GM12878 (cell line): ENCODE data around the gene ANGEL2. TPM values are rescaled to one million over a fixed set of nuclear protein-coding genes. Genes with fewer than 3 reads are reported as not detected.

Experiments
- ATAC-seq: fragments of 200-7000 bp; cut with Tn5 transposase; 3 replicates; pipeline ENCODE4 v1.9.1; 2020; ENCODE audit warnings: mild to moderate bottlenecking, moderate library complexity
- BruUV-seq: library from RNA; stranded (reverse); fragments of 400-500 nt; replicated peaks from 2 replicates; lab custom pipeline; 2021; lab: Mats Ljungman, UMichigan
- CTCF ChIA-PET: fragments of 300-600 bp; sonication (Branson Sonifier 250); formaldehyde crosslinking; extraction: SDS; loops from one replicate; lab custom pipeline; 2021; ENCODE audit warnings: inconsistent platforms; lab: Yijun Ruan, JAX
- POLR2A ChIA-PET: fragments of 350-600 bp; formaldehyde crosslinking; extraction: SDS; loops from one replicate; lab custom pipeline; 2021; ENCODE audit warnings: inconsistent platforms; lab: Charles Lee
- RAD21 ChIA-PET: fragments of 300-600 bp; sonication (Branson Sonifier 250); formaldehyde crosslinking; loops from one replicate; lab custom pipeline; 2023; ENCODE audit warnings: antibody characterized with exemption; ENCODE audit not compliant: unreplicated experiment; lab: Charles Lee
- SMC1A ChIA-PET: fragments of 300-600 bp; sonication (Branson Sonifier 250); formaldehyde crosslinking; loops from one replicate; lab custom pipeline; 2023; ENCODE audit not compliant: unreplicated experiment, uncharacterized antibody; lab: Charles Lee
- DNase-seq: peaks from one replicate; pipeline ENCODE4 v3.0.0-alpha.2; 2011; ENCODE audit warnings: low read depth, low spot score
- FAIRE-seq: peaks from 3 replicates; lab custom pipeline; 2011; peaks lifted over from hg19 to GRCh38; lab: Jason Lieb, UNC
- H2AFZ ChIP-seq: 2 replicates; pipeline ENCODE4 v1.6.0; 2011; ENCODE audit warnings: low read depth, low read length, control low read depth; ENCODE audit not compliant: control insufficient read depth
- H3K27ac ChIP-seq: 2 replicates; pipeline ENCODE4 v1.5.1; 2011; ENCODE audit warnings: control low read depth; ENCODE audit not compliant: control insufficient read depth, insufficient read depth
- H3K27me3 ChIP-seq, 2 experiments: replicated peaks in 1 of 2; 2 replicates each; pipeline versions ENCODE4 v1.6.0 to v1.6.1; 2011; ENCODE audit warnings: low read length in 1 of 2; ENCODE audit not compliant: control insufficient read depth in 2 of 2, insufficient read depth in 2 of 2
- H3K36me3 ChIP-seq, 2 experiments: 2 replicates each; pipeline ENCODE4 v1.5.1; 2011; ENCODE audit warnings: low read length in 1 of 2; ENCODE audit not compliant: control insufficient read depth in 2 of 2, insufficient read depth in 2 of 2
- H3K4me1 ChIP-seq: 2 replicates; pipeline ENCODE4 v1.6.1; 2011; ENCODE audit warnings: mild to moderate bottlenecking, low read length, moderate library complexity, mixed read lengths; ENCODE audit not compliant: control insufficient read depth, insufficient read depth
- H3K4me2 ChIP-seq: 2 replicates; pipeline ENCODE4 v1.6.0; 2011; ENCODE audit warnings: control low read depth; ENCODE audit not compliant: control insufficient read depth, insufficient read depth
- H3K4me3 ChIP-seq: fragments of 200-600 bp; sonication (generic); 2 replicates; pipeline ENCODE4 v1.5.1; 2016
- H3K79me2 ChIP-seq: 2 replicates; pipeline ENCODE4 v1.6.0; 2011; ENCODE audit warnings: low read length; ENCODE audit not compliant: control insufficient read depth, insufficient read depth
- H3K9ac ChIP-seq: 2 replicates; pipeline ENCODE4 v1.8.0; 2011; ENCODE audit warnings: low read length, control low read depth, mixed read lengths; ENCODE audit not compliant: control insufficient read depth, insufficient read depth
- H3K9me3 ChIP-seq: replicated peaks from 3 replicates; pipeline ENCODE4 v1.5.1; 2011; ENCODE audit warnings: mild to moderate bottlenecking, low read length; ENCODE audit not compliant: control insufficient read depth, insufficient read depth
- H4K20me1 ChIP-seq: 2 replicates; pipeline ENCODE4 v1.6.0; 2011; ENCODE audit not compliant: control insufficient read depth, insufficient read depth
- EP300 ChIP-seq, 2 experiments: fragments of 150-350 bp in 1 of 2; IDR thresholded peaks; 2 replicates each; pipeline ENCODE4 v1.6.1; 2011 to 2012; ENCODE audit warnings: low read depth in 2 of 2, low read length in 2 of 2, borderline replicate concordance in 1 of 2, improper control_type of control experiment in 1 of 2, inconsistent platforms in 1 of 2; ENCODE audit not compliant: control insufficient read depth in 1 of 2
- KDM1A ChIP-seq: fragments of 200-600 bp; sonication (generic); IDR thresholded peaks from 2 replicates; pipeline ENCODE4 v1.6.1; 2016; ENCODE audit warnings: borderline replicate concordance
- SMAD1 ChIP-seq: fragments of 450-650 bp; IDR thresholded peaks from 2 replicates; pipeline ENCODE4 v1.6.1; 2018; ENCODE audit warnings: mild to moderate bottlenecking, low read depth; ENCODE audit not compliant: partially characterized antibody
- SP1 ChIP-seq: IDR thresholded peaks from one replicate; pipeline ENCODE4 v1.6.1; 2011; ENCODE audit warnings: low read depth, low read length
- TCF3 ChIP-seq: IDR thresholded peaks from 2 replicates; pipeline ENCODE4 v1.6.1; 2012; ENCODE audit warnings: low read depth, mild to moderate bottlenecking, low read length, borderline replicate concordance; ENCODE audit not compliant: insufficient read depth
- ZNF274 ChIP-seq: IDR thresholded peaks from one replicate; pipeline ENCODE4 v1.8.0; 2011; ENCODE audit not compliant: insufficient read length, insufficient read depth
- WGBS: methylation state at CpG from one replicate; pipeline ENCODE4 v1.1.6; 2016; ENCODE audit warnings: low lambda C conversion rate; ENCODE audit not compliant: insufficient replicate concordance, insufficient coverage; ENCODE audit errors: missing lambda C conversion rate; 5-methylcytosine and 5-hydroxymethylcytosine counted together
- in situ Hi-C: fragments of 300-500 bp; cut with MboI; formaldehyde crosslinking; loops from 9 replicates; pipeline ENCODE4 v1.14.3; 2018; ENCODE audit warnings: mixed read lengths
- intact Hi-C: fragments of 100-400 bp; cut with micrococcal nuclease; formaldehyde crosslinking; loops from one replicate; pipeline ENCODE4 v1.14.2; 2022; ENCODE audit not compliant: unreplicated experiment
- polyA plus RNA-seq, 11 experiments: library from polyadenylated mRNA; depleted of rRNA in 4 of 11; unstranded in 6 of 11; stranded (reverse) in 5 of 11; fragments of >200 nt; fragmentation: Nextera tagmentation in 4 of 11; fragmentation: Illumina TruSeq in 1 of 11; extraction: Ambion mirVana in 4 of 11; extraction: Trizol in 1 of 11; gene quantifications; 1 replicate in 1 of 11; 2 replicates in 10 of 11; pipeline versions ENCODE4 v1.2.1 to v1.2.3, GENCODE V29; 2011 to 2016; ENCODE audit warnings: inconsistent platforms in 2 of 11, missing spikeins in 2 of 11, low read depth in 1 of 11
- total RNA-seq, 4 experiments: library from RNA; depleted of rRNA in 3 of 4; stranded (reverse); fragments of >200 nt in 3 of 4; fragmentation: Illumina TruSeq in 1 of 4; extraction: Trizol in 1 of 4; gene quantifications; 2 replicates each; pipeline versions ENCODE4 v1.2.1 to v1.2.3, GENCODE V29; 2013 to 2021
- TF ChIP-seq, protein P1 (sequence below): IDR thresholded peaks from 2 replicates; pipeline ENCODE4 v1.6.1; 2012; ENCODE audit warnings: low read depth, low read length, improper control_type of control experiment
- TF ChIP-seq, protein P2 (sequence below): fragments of 450-650 bp; IDR thresholded peaks from 2 replicates; pipeline ENCODE4 v1.6.1; 2016; ENCODE audit warnings: mild to moderate bottlenecking, moderate library complexity, borderline replicate concordance
- TF ChIP-seq, protein P3 (sequence below): fragments of 450-650 bp; IDR thresholded peaks from 2 replicates; pipeline ENCODE4 v1.6.1; 2016; ENCODE audit warnings: mild to moderate bottlenecking
- TF ChIP-seq, protein P4 (sequence below): fragments of 450-650 bp; IDR thresholded peaks from 2 replicates; pipeline ENCODE4 v1.6.1; 2017; ENCODE audit warnings: borderline replicate concordance
- TF ChIP-seq, protein P5 (sequence below): IDR thresholded peaks from 2 replicates; pipeline ENCODE4 v1.6.1; 2012; ENCODE audit warnings: low read depth, low read length, improper control_type of control experiment

Gene ANGEL2
- total and polyA plus RNA-seq, 10 of the 15 experiments (the other 5 are each of a cell fraction or from before 2014, with no cell fraction given): 6.3 to 53.9 (median 30.7) TPM

DNA sequence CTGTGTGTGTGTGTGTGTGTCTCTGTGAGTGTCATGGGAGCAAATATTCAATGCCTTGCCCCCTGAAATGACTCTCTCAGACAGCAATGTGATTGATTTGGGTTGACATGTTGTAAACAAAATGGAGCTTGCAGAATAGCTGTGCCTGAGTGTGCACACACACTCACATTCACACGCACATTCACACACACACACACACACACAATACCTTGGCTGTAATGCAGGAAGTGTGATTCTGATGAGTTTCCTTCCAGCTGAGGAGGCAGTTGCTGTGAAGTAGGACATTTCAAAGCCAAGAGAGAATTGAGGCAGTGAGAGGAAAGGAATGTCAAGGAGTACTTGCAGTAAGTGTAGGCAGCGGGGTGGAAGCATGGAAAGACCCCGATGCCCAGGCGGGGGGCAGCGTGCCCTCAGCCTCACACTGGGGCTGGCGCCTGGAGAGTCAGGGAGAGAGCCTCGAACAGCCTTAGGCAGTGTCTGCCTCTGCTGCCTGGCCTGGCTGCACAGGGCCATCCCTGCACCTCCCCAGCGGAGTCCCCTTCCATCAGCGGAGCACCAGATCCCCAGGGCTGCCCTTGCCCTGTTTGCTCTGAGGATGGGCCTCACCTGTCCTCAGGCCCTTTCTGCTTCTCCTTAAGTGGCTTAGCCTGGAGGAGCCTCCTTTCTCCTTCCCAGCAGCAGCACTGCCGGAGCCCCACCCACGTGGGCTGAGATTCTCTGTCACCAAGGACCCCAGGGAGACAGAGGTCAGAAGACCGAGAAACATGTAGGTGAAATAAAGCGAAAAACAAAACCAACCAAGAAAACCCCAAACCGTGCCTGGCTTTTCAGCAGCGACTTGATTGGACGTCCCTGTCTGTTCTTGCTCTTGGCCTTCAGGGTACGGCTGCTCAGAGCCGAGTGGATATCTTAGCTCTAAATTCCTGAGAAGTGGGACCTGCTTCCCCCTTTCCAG lies 56.1 kb downstream of the ANGEL2 start:
- ChIA-PET CTCF (interaction anchor here (0.6 to 4.5 kb wide), 8 partner anchors 8 to 145 kb away, joined by 3 to 33 read pairs (median 7); partner anchors contain the start of gene VASH2), RAD21 (interaction anchor here (0.6 to 7.5 kb wide), 12 partner anchors 9 to 351 kb away, joined by 3 to 73 read pairs (median 4); partner anchors contain the start of genes ATF3 and FLVCR1), SMC1A (interaction anchor here (0.9 to 5.7 kb wide), 12 partner anchors 9 to 182 kb away, joined by 3 to 86 read pairs (median 5); no protein-coding TSS in a partner anchor), POLR2A (interaction anchor here (0.6 to 4.0 kb wide), 4 partner anchors 9 to 100 kb away, joined by 3 to 71 read pairs (median 8); partner anchors contain the start of gene VASH2)
- ATAC-seq: peak; percentile 77
- in situ Hi-C loops (no loop called here), intact Hi-C loops (loop anchor here (2.0 to 5.0 kb wide), 2 partner anchors 39 to 97 kb away; no protein-coding TSS in a partner anchor)
- H4K20me1 ChIP-seq: no peaks in the 10 kb centered on the region
- H3K36me3 ChIP-seq: peaks cover 21 to 29% of the 10 kb centered on the region in 2 experiments
- H2AFZ ChIP-seq: peak overlapping the region; percentile 88
- peak overlapping the region; percentile 62 for H3K4me2 ChIP-seq
- peaks cover 56% of the 10 kb centered on the region for H3K79me2 ChIP-seq
- H3K27me3 ChIP-seq: no peaks in the 10 kb centered on the region
- peak; percentile 79 for DNase-seq
- peak; percentile 80 for FAIRE-seq
- 22% methylated on average over 16 of the region's 18 CpGs for WGBS
- TSS peak; percentile 80 for BruUV-seq
- peaks cover 75% of the 10 kb centered on the region for H3K4me1 ChIP-seq
- peak overlapping the region; percentile 91 for H3K27ac ChIP-seq
- H3K9me3 ChIP-seq: no peaks in the 10 kb centered on the region
- peak overlapping the region; percentile 66 for H3K9ac ChIP-seq
- peak overlapping the region; percentile 37; the same call in 1 of the 2 replicates for H3K4me3 ChIP-seq
- TF ChIP-seq SMAD1 (no peak), KDM1A (no peak), EP300 (IDR thresholded peaks at IDR 0.05; ENCODE audit: borderline replicate concordance in 1 of 2, control insufficient read depth in 1 of 2, low read depth in 2 of 2, low read length in 2 of 2) (no peak), SP1 (peak; percentile 31), TCF3 (no peak), ZNF274 (no peak)
- TF ChIP-seq, protein P1, sequence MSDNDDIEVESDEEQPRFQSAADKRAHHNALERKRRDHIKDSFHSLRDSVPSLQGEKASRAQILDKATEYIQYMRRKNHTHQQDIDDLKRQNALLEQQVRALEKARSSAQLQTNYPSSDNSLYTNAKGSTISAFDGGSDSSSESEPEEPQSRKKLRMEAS: peak; percentile 32; the same call in 1 of the 2 replicates
- TF ChIP-seq, protein P2, sequence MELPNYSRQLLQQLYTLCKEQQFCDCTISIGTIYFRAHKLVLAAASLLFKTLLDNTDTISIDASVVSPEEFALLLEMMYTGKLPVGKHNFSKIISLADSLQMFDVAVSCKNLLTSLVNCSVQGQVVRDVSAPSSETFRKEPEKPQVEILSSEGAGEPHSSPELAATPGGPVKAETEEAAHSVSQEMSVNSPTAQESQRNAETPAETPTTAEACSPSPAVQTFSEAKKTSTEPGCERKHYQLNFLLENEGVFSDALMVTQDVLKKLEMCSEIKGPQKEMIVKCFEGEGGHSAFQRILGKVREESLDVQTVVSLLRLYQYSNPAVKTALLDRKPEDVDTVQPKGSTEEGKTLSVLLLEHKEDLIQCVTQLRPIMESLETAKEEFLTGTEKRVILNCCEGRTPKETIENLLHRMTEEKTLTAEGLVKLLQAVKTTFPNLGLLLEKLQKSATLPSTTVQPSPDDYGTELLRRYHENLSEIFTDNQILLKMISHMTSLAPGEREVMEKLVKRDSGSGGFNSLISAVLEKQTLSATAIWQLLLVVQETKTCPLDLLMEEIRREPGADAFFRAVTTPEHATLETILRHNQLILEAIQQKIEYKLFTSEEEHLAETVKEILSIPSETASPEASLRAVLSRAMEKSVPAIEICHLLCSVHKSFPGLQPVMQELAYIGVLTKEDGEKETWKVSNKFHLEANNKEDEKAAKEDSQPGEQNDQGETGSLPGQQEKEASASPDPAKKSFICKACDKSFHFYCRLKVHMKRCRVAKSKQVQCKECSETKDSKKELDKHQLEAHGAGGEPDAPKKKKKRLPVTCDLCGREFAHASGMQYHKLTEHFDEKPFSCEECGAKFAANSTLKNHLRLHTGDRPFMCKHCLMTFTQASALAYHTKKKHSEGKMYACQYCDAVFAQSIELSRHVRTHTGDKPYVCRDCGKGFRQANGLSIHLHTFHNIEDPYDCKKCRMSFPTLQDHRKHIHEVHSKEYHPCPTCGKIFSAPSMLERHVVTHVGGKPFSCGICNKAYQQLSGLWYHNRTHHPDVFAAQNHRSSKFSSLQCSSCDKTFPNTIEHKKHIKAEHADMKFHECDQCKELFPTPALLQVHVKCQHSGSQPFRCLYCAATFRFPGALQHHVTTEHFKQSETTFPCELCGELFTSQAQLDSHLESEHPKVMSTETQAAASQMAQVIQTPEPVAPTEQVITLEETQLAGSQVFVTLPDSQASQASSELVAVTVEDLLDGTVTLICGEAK: no peak
- TF ChIP-seq, protein P3, sequence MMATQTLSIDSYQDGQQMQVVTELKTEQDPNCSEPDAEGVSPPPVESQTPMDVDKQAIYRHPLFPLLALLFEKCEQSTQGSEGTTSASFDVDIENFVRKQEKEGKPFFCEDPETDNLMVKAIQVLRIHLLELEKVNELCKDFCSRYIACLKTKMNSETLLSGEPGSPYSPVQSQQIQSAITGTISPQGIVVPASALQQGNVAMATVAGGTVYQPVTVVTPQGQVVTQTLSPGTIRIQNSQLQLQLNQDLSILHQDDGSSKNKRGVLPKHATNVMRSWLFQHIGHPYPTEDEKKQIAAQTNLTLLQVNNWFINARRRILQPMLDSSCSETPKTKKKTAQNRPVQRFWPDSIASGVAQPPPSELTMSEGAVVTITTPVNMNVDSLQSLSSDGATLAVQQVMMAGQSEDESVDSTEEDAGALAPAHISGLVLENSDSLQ: 0 out of 2 replicates have a peak, but pooled peaks have one; percentile 24
- TF ChIP-seq, protein P4, sequence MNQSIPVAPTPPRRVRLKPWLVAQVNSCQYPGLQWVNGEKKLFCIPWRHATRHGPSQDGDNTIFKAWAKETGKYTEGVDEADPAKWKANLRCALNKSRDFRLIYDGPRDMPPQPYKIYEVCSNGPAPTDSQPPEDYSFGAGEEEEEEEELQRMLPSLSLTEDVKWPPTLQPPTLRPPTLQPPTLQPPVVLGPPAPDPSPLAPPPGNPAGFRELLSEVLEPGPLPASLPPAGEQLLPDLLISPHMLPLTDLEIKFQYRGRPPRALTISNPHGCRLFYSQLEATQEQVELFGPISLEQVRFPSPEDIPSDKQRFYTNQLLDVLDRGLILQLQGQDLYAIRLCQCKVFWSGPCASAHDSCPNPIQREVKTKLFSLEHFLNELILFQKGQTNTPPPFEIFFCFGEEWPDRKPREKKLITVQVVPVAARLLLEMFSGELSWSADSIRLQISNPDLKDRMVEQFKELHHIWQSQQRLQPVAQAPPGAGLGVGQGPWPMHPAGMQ: no peak
- TF ChIP-seq, protein P5, sequence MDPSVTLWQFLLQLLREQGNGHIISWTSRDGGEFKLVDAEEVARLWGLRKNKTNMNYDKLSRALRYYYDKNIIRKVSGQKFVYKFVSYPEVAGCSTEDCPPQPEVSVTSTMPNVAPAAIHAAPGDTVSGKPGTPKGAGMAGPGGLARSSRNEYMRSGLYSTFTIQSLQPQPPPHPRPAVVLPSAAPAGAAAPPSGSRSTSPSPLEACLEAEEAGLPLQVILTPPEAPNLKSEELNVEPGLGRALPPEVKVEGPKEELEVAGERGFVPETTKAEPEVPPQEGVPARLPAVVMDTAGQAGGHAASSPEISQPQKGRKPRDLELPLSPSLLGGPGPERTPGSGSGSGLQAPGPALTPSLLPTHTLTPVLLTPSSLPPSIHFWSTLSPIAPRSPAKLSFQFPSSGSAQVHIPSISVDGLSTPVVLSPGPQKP: no peak
